Large intestine (tissue), 3 donors: Measurements from ENCODE around the gene EGFL6. TPM values are rescaled to one million over a fixed set of nuclear protein-coding genes. Genes with fewer than 3 reads are reported as not detected.
A peak's percentile ranks its signal among the peaks of the same experiment; 100 is the strongest.
"Not testable (repeated sequence)": the region's sequence is repeated elsewhere in the genome, so short reads cannot be mapped to it uniquely, and the experiment has no call there.

Experiments used
- DNase-seq, 2 donors: peaks; one replicate each; pipeline versions ENCODE4 v3.0.0 to v3.0.0-alpha.2; 2013
- H3K27ac ChIP-seq: one replicate; pipeline ENCODE4 v1.5.1; 2013; ENCODE audit warnings: low read length
- H3K27me3 ChIP-seq: 2 replicates; pipeline ENCODE4 v1.6.1; 2013; ENCODE audit warnings: low read length; ENCODE audit not compliant: control insufficient read depth, insufficient read depth
- H3K36me3 ChIP-seq: 2 replicates; pipeline ENCODE4 v1.6.1; 2013; ENCODE audit warnings: low read length; ENCODE audit not compliant: control insufficient read depth, insufficient read depth
- H3K4me1 ChIP-seq: one replicate; pipeline ENCODE4 v1.6.1; 2013; ENCODE audit warnings: low read length; ENCODE audit not compliant: control insufficient read depth, insufficient read depth
- H3K4me3 ChIP-seq: one replicate; pipeline ENCODE4 v1.5.1; 2013; ENCODE audit warnings: low read length
- H3K9me3 ChIP-seq: one replicate; pipeline ENCODE4 v1.6.1; 2013; ENCODE audit warnings: mild to moderate bottlenecking, low read depth, low read length, moderate library complexity; ENCODE audit not compliant: control insufficient read depth
- WGBS: methylation state at CpG from one replicate; pipeline ENCODE4 v1.1.5; 2013; ENCODE audit warnings: low lambda C conversion rate; ENCODE audit not compliant: insufficient coverage; 5-methylcytosine and 5-hydroxymethylcytosine counted together
- polyA plus RNA-seq: library from polyadenylated mRNA; unstranded; fragments of 120-200 nt; gene quantifications from one replicate; pipeline ENCODE4 v1.2.1, GENCODE V29; 2013

EGFL6 gene
- polyA plus RNA-seq, 1 donor: 7.3 TPM

GRCh38 chrX:13622401-13622964, 53.1 kb downstream of the EGFL6 start:
- Histone ChIP-seq H3K27ac (no peak overlapping the region), H3K36me3 (no peaks in the 10 kb centered on the region), H3K27me3 (no peaks in the 10 kb centered on the region), H3K4me1 (no peaks in the 10 kb centered on the region), H3K4me3 (no peak overlapping the region), H3K9me3 (no peaks in the 10 kb centered on the region)
- no peak for DNase-seq
- no CpG with 5 or more reads among the region's 3 CpGs for WGBS

GRCh38 chrX:13627306-13627705, 57.9 kb downstream of the EGFL6 start:
- Histone ChIP-seq H3K9me3 (no peaks in the 10 kb centered on the region), H3K36me3 (no peaks in the 10 kb centered on the region), H3K4me1 (no peaks in the 10 kb centered on the region), H3K27ac (no peak overlapping the region), H3K27me3 (no peaks in the 10 kb centered on the region), H3K4me3 (no peak overlapping the region)
- DNase-seq: no peak
- no CpG with 5 or more reads among the region's 8 CpGs for WGBS

GRCh38 chrX:13637224-13637623, 67.8 kb downstream of the EGFL6 start:
- not testable (repeated sequence) for DNase-seq, H3K36me3 ChIP-seq, H3K9me3 ChIP-seq, H3K27me3 ChIP-seq, H3K4me1 ChIP-seq, H3K4me3 ChIP-seq, H3K27ac ChIP-seq
- no CpG with 5 or more reads among the region's 9 CpGs for WGBS

- no peak overlapping the region for H3K4me3 ChIP-seq
- no peak for DNase-seq
- no CpG with 5 or more reads among the region's 1 CpG for WGBS
- H3K27ac ChIP-seq: no peak overlapping the region
- peaks cover 4% of the 10 kb centered on the region for H3K9me3 ChIP-seq
- H3K4me1 ChIP-seq: no peaks in the 10 kb centered on the region
- no peaks in the 10 kb centered on the region for H3K36me3 ChIP-seq
- H3K27me3 ChIP-seq: no peaks in the 10 kb centered on the region
Observed at GRCh38 chrX:13638021-13638420, 68.6 kb downstream of the EGFL6 start.

GRCh38 chrX:13638826-13639225, 69.4 kb downstream of the EGFL6 start:
- Histone ChIP-seq H3K27me3 (no peaks in the 10 kb centered on the region), H3K9me3 (peaks cover 4% of the 10 kb centered on the region), H3K36me3 (no peaks in the 10 kb centered on the region), H3K4me3 (no peak overlapping the region), H3K27ac (no peak overlapping the region), H3K4me1 (no peaks in the 10 kb centered on the region)
- DNase-seq: no peak
- WGBS: no CpG with 5 or more reads among the region's 3 CpGs

- not testable (repeated sequence) for DNase-seq, H3K27ac ChIP-seq, H3K4me3 ChIP-seq, H3K4me1 ChIP-seq, H3K9me3 ChIP-seq, H3K36me3 ChIP-seq, H3K27me3 ChIP-seq
- WGBS: no CpG with 5 or more reads among the region's 4 CpGs
Observed at GRCh38 chrX:13641684-13642083, 72.3 kb downstream of the EGFL6 start.

- Histone ChIP-seq H3K4me3 (no peak overlapping the region), H3K36me3 (no peaks in the 10 kb centered on the region), H3K9me3 (no peaks in the 10 kb centered on the region), H3K27me3 (no peaks in the 10 kb centered on the region), H3K27ac (no peak overlapping the region), H3K4me1 (peaks cover 2% of the 10 kb centered on the region)
- no CpG with 5 or more reads among the region's 9 CpGs for WGBS
- DNase-seq: no peak
Observed at GRCh38 chrX:13645464-13646153, 76.2 kb downstream of the EGFL6 start.

GRCh38 chrX:13646154-13646549, 76.8 kb downstream of the EGFL6 start:
- Histone ChIP-seq H3K27me3 (no peaks in the 10 kb centered on the region), H3K4me3 (no peak overlapping the region), H3K36me3 (no peaks in the 10 kb centered on the region), H3K4me1 (peaks cover 2% of the 10 kb centered on the region), H3K9me3 (no peaks in the 10 kb centered on the region), H3K27ac (no peak overlapping the region)
- no CpG with 5 or more reads among the region's 3 CpGs for WGBS
- DNase-seq: peak; percentile 25 to 35

GRCh38 chrX:13647709-13648212, 78.4 kb downstream of the EGFL6 start:
- Histone ChIP-seq H3K4me3 (no peak overlapping the region), H3K4me1 (peaks cover 5% of the 10 kb centered on the region), H3K27ac (peak overlapping the region; percentile 60), H3K9me3 (no peaks in the 10 kb centered on the region), H3K27me3 (no peaks in the 10 kb centered on the region), H3K36me3 (no peaks in the 10 kb centered on the region)
- DNase-seq: peak; percentile 84 to 92
- no CpG with 5 or more reads among the region's 8 CpGs for WGBS

GRCh38 chrX:13648336-13648735, 78.9 kb downstream of the EGFL6 start:
- WGBS: no CpG with 5 or more reads among the region's 2 CpGs
- not testable (repeated sequence) for H3K27me3 ChIP-seq, H3K4me1 ChIP-seq, H3K9me3 ChIP-seq, H3K36me3 ChIP-seq, DNase-seq, H3K4me3 ChIP-seq
- H3K27ac ChIP-seq: peak overlapping the region; percentile 60

- DNase-seq: no peak
- Histone ChIP-seq H3K4me3 (no peak overlapping the region), H3K27me3 (no peaks in the 10 kb centered on the region), H3K36me3 (no peaks in the 10 kb centered on the region), H3K9me3 (no peaks in the 10 kb centered on the region), H3K4me1 (peaks cover 5% of the 10 kb centered on the region), H3K27ac (no peak overlapping the region)
- 60% methylated on average over 1 of the region's 5 CpGs for WGBS
Observed at GRCh38 chrX:13649838-13650237, 80.4 kb downstream of the EGFL6 start.
